ENCODE measurements around the gene AFAP1. TPM values are rescaled to one million over a fixed set of nuclear protein-coding genes. Genes with fewer than 3 reads are reported as not detected.

AFAP1 gene
- polyA plus RNA-seq, 1 donor (not counting 4 experiments of a cell fraction or from before 2014, with no cell fraction given), result 7.6 TPM

GRCh38 chr4:7735395-7735794, 204.3 kb downstream of the AFAP1 start:
- Histone ChIP-seq H3K9ac (ENCODE audit: control insufficient read depth, extremely low read depth, insufficient read depth, low read length) (no peak overlapping the region), H2AFZ (ENCODE audit: control insufficient read depth, low read length) (no peak overlapping the region), H3K4me1 (ENCODE audit: control insufficient read depth, extremely low read depth, insufficient read depth, low read length) (no peaks in the 10 kb centered on the region), H3K9me1 (ENCODE audit: control insufficient read depth, extremely low read depth, insufficient read depth, low read length) (no peaks in the 10 kb centered on the region), H3K9me3 (ENCODE audit: control insufficient read depth, low read depth, low read length) (no peaks in the 10 kb centered on the region), H4K20me1 (ENCODE audit: control insufficient read depth, extremely low read depth, insufficient read depth, low read length) (no peaks in the 10 kb centered on the region), H3K27ac (ENCODE audit: control insufficient read depth, insufficient read depth, low read length) (no peak overlapping the region), H3K4me2 (ENCODE audit: control insufficient read depth, extremely low read depth, insufficient read depth, low read depth, low read length) (no peak overlapping the region), H3K27me3 (ENCODE audit: control insufficient read depth, extremely low read depth, insufficient read depth, low read length) (peaks cover 6% of the 10 kb centered on the region), H3K4me3 (ENCODE audit: control insufficient read depth in 2 of 3, extremely low read depth in 1 of 3, insufficient read depth in 2 of 3, low read depth in 1 of 3, low read length in 3 of 3) (no peak overlapping the region), H3K79me2 (ENCODE audit: control insufficient read depth, insufficient read depth, low read length) (no peaks in the 10 kb centered on the region), H3K36me3 (ENCODE audit: control insufficient read depth in 2 of 2, extremely low read depth in 1 of 2, insufficient read depth in 2 of 2, low read length in 2 of 2) (no peaks in the 10 kb centered on the region)
- no peak for DNase-seq (ENCODE audit: low read depth, low spot score)
- dilution Hi-C loops (cut with MboI; ENCODE audit: extremely low pct_ligation_motif_present, low sequenced_read_pairs), result no loop called here
- no peak for FAIRE-seq
- TF ChIP-seq CTCF (optimal IDR thresholded peaks at IDR 0.05 in 1 of 3, IDR thresholded peaks at IDR 0.05 in 1 of 3, conservative IDR thresholded peaks at IDR 0.05 in 1 of 3; ENCODE audit: extremely low read depth in 1 of 3, insufficient read depth in 2 of 3, low read length in 3 of 3) (no peak), EZH2 (IDR thresholded peaks at IDR 0.05; ENCODE audit: low read length) (no peak)

GRCh38 chr4:7734651-7735260, 204.9 kb downstream of the AFAP1 start:
- no peak for TF ChIP-seq CTCF (optimal IDR thresholded peaks at IDR 0.05 in 1 of 3, IDR thresholded peaks at IDR 0.05 in 1 of 3, conservative IDR thresholded peaks at IDR 0.05 in 1 of 3; ENCODE audit: extremely low read depth in 1 of 3, insufficient read depth in 2 of 3, low read length in 3 of 3)
- TF ChIP-seq EZH2 (IDR thresholded peaks at IDR 0.05; ENCODE audit: low read length), result no peak
- DNase-seq (ENCODE audit: low read depth, low spot score) (no peak), FAIRE-seq (no peak)
- Histone ChIP-seq H3K79me2 (ENCODE audit: control insufficient read depth, insufficient read depth, low read length) (no peaks in the 10 kb centered on the region), H3K9me3 (ENCODE audit: control insufficient read depth, low read depth, low read length) (no peaks in the 10 kb centered on the region), H3K4me3 (ENCODE audit: control insufficient read depth in 2 of 3, extremely low read depth in 1 of 3, insufficient read depth in 2 of 3, low read depth in 1 of 3, low read length in 3 of 3) (no peak overlapping the region), H3K9me1 (ENCODE audit: control insufficient read depth, extremely low read depth, insufficient read depth, low read length) (no peaks in the 10 kb centered on the region), H3K4me1 (ENCODE audit: control insufficient read depth, extremely low read depth, insufficient read depth, low read length) (no peaks in the 10 kb centered on the region), H3K27ac (ENCODE audit: control insufficient read depth, insufficient read depth, low read length) (no peak overlapping the region), H3K4me2 (ENCODE audit: control insufficient read depth, extremely low read depth, insufficient read depth, low read depth, low read length) (no peak overlapping the region), H3K36me3 (ENCODE audit: control insufficient read depth in 2 of 2, extremely low read depth in 1 of 2, insufficient read depth in 2 of 2, low read length in 2 of 2) (no peaks in the 10 kb centered on the region), H3K9ac (ENCODE audit: control insufficient read depth, extremely low read depth, insufficient read depth, low read length) (no peak overlapping the region), H2AFZ (ENCODE audit: control insufficient read depth, low read length) (no peak overlapping the region), H4K20me1 (ENCODE audit: control insufficient read depth, extremely low read depth, insufficient read depth, low read length) (no peaks in the 10 kb centered on the region), H3K27me3 (ENCODE audit: control insufficient read depth, extremely low read depth, insufficient read depth, low read length) (peaks cover 6% of the 10 kb centered on the region)
- dilution Hi-C loops (cut with MboI; ENCODE audit: extremely low pct_ligation_motif_present, low sequenced_read_pairs), result no loop called here
